GM23338 (cell line): Measurements from ENCODE around the gene DENND5A. TPM values are rescaled to one million over a fixed set of nuclear protein-coding genes. Genes with fewer than 3 reads are reported as not detected.

Source experiments
- ATAC-seq: fragments of 200-7000 bp; cut with Tn5 transposase; 3 replicates; pipeline ENCODE4 v1.9.1; 2020
- DNase-seq: peaks from one replicate; pipeline ENCODE4 v3.0.0-alpha.2; 2015; ENCODE audit warnings: low spot score
- H2AFZ ChIP-seq: fragments of 200-600 bp; sonication (generic); 2 replicates; pipeline ENCODE4 v1.8.0; 2016; ENCODE audit warnings: antibody characterized with exemption, mild to moderate bottlenecking, moderate library complexity
- H3F3A ChIP-seq: fragments of 200-600 bp; sonication (generic); replicated peaks from 2 replicates; pipeline ENCODE4 v1.8.0; 2017; ENCODE audit warnings: antibody characterized with exemption, mixed run types, low read depth
- H3K27ac ChIP-seq: fragments of 200-600 bp; sonication (generic); 2 replicates; pipeline ENCODE4 v1.6.1; 2016; ENCODE audit warnings: low read depth
- H3K27me3 ChIP-seq: fragments of 200-600 bp; sonication (generic); 2 replicates; pipeline ENCODE4 v1.8.0; 2016; ENCODE audit warnings: mild to moderate bottlenecking, mixed run types, moderate library complexity; ENCODE audit not compliant: insufficient read depth
- H3K36me3 ChIP-seq: fragments of 200-600 bp; sonication (generic); 2 replicates; pipeline ENCODE4 v1.8.0; 2016; ENCODE audit warnings: mild to moderate bottlenecking; ENCODE audit not compliant: insufficient read depth
- H3K4me1 ChIP-seq: fragments of 200-600 bp; sonication (generic); 2 replicates; pipeline ENCODE4 v1.8.0; 2016; ENCODE audit warnings: mild to moderate bottlenecking, moderate library complexity; ENCODE audit not compliant: insufficient read depth
- H3K4me2 ChIP-seq: fragments of 200-600 bp; sonication (generic); 2 replicates; pipeline ENCODE4 v1.7.1; 2017; ENCODE audit warnings: mixed run types
- H3K4me3 ChIP-seq: fragments of 200-600 bp; sonication (generic); 2 replicates; pipeline ENCODE4 v1.6.1; 2016; ENCODE audit warnings: mixed run types
- H3K79me2 ChIP-seq: fragments of 200-600 bp; sonication (generic); replicated peaks from 2 replicates; pipeline ENCODE4 v1.8.0; 2017; ENCODE audit warnings: mild to moderate bottlenecking; ENCODE audit not compliant: insufficient read depth
- H3K9me2 ChIP-seq: fragments of 200-600 bp; sonication (generic); 2 replicates; pipeline ENCODE4 v1.8.0; 2017; ENCODE audit not compliant: insufficient read depth
- H4K20me1 ChIP-seq: fragments of 200-600 bp; sonication (generic); replicated peaks from 2 replicates; pipeline ENCODE4 v1.8.0; 2017; ENCODE audit warnings: mild to moderate bottlenecking; ENCODE audit not compliant: insufficient read depth
- H3K27ac Mint-ChIP-seq: 2 replicates; pipeline ENCODE4 v1.8.0; 2020; ENCODE audit warnings: inconsistent platforms, mild to moderate bottlenecking, moderate library complexity, mixed read lengths
- H3K27me3 Mint-ChIP-seq: 3 replicates; pipeline ENCODE4 v1.8.0; 2022; ENCODE audit warnings: low read depth, mild to moderate bottlenecking, moderate library complexity, mixed read lengths, inconsistent platforms; ENCODE audit not compliant: insufficient read depth, poor library complexity
- H3K36me3 Mint-ChIP-seq: 3 replicates; pipeline ENCODE4 v1.8.0; 2021; ENCODE audit warnings: low read depth, mild to moderate bottlenecking, inconsistent platforms, moderate library complexity, mixed read lengths
- H3K4me1 Mint-ChIP-seq: 3 replicates; pipeline ENCODE4 v1.8.0; 2020; ENCODE audit warnings: mild to moderate bottlenecking, inconsistent platforms, mixed read lengths
- H3K4me3 Mint-ChIP-seq: 3 replicates; pipeline ENCODE4 v1.8.0; 2021; ENCODE audit warnings: moderate library complexity, mild to moderate bottlenecking, inconsistent platforms, mixed read lengths
- H3K9me3 Mint-ChIP-seq: 3 replicates; pipeline ENCODE4 v1.8.0; 2020; ENCODE audit warnings: moderate library complexity, mild to moderate bottlenecking, inconsistent platforms, mixed read lengths
- EZH2 ChIP-seq: fragments of 200-600 bp; sonication (generic); IDR thresholded peaks from one replicate; pipeline ENCODE4 v1.8.0; 2017; ENCODE audit warnings: antibody characterized with exemption, mild to moderate bottlenecking, low read depth; ENCODE audit not compliant: unreplicated experiment
- NANOG ChIP-seq: IDR thresholded peaks from 2 replicates; pipeline ENCODE4 v1.6.1; 2016; ENCODE audit warnings: antibody characterized with exemption, borderline replicate concordance
- ZNF114 ChIP-seq: fragments of 250-450 bp; sonication (Bioruptor Pico); IDR thresholded peaks from 2 replicates; pipeline ENCODE4 v1.5.0; 2020; ENCODE audit warnings: mild to moderate bottlenecking, moderate library complexity
- ZNF331 ChIP-seq: fragments of 250-450 bp; sonication (Bioruptor Pico); IDR thresholded peaks from 2 replicates; pipeline ENCODE4 v1.5.0; 2020; ENCODE audit warnings: low read depth, mild to moderate bottlenecking, moderate library complexity
- polyA plus RNA-seq: library from polyadenylated mRNA; unstranded; fragments of >200 nt; fragmentation: Nextera tagmentation; extraction: Ambion mirVana; gene quantifications from 2 replicates; pipeline ENCODE4 v1.2.1, GENCODE V29; 2016
- total RNA-seq: library from RNA; depleted of rRNA; stranded (reverse); fragments of >200 nt; shearing (Covaris generic); gene quantifications from 2 replicates; pipeline ENCODE4 v1.2.3, GENCODE V29; 2014
- TF ChIP-seq, protein P1 (sequence below): fragments of 250-450 bp; sonication (Bioruptor Pico); IDR thresholded peaks from 2 replicates; pipeline ENCODE4 v1.5.0; 2020; ENCODE audit warnings: mild to moderate bottlenecking, moderate library complexity
- TF ChIP-seq, protein P2 (sequence below): IDR thresholded peaks from one replicate; pipeline ENCODE4 v1.6.1; 2018; ENCODE audit warnings: antibody characterized with exemption; ENCODE audit not compliant: unreplicated experiment

DENND5A gene
- total and polyA plus RNA-seq, 2 experiments from 2014 or later: 28.1 to 56.3 TPM

DNA sequence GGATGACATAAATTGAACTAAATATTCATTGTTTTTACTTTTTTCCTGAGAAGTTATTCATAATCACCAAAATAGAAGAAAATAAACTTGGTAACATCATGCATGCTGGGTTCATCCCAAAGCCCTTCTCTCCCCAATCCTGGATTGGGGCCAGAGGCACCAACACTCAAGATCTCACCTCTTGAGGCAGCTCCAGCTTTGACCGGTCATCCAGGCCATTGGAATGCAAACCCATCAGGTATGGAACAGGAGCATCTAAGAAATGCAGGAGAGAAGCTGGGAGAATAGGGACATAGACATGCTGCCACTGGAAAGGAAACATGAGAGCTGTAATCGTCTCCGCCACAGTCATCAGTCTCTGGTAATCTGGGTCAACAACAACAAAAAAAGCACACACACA is 71.8 kb downstream of the DENND5A start (continued):
- TF ChIP-seq, protein P1, sequence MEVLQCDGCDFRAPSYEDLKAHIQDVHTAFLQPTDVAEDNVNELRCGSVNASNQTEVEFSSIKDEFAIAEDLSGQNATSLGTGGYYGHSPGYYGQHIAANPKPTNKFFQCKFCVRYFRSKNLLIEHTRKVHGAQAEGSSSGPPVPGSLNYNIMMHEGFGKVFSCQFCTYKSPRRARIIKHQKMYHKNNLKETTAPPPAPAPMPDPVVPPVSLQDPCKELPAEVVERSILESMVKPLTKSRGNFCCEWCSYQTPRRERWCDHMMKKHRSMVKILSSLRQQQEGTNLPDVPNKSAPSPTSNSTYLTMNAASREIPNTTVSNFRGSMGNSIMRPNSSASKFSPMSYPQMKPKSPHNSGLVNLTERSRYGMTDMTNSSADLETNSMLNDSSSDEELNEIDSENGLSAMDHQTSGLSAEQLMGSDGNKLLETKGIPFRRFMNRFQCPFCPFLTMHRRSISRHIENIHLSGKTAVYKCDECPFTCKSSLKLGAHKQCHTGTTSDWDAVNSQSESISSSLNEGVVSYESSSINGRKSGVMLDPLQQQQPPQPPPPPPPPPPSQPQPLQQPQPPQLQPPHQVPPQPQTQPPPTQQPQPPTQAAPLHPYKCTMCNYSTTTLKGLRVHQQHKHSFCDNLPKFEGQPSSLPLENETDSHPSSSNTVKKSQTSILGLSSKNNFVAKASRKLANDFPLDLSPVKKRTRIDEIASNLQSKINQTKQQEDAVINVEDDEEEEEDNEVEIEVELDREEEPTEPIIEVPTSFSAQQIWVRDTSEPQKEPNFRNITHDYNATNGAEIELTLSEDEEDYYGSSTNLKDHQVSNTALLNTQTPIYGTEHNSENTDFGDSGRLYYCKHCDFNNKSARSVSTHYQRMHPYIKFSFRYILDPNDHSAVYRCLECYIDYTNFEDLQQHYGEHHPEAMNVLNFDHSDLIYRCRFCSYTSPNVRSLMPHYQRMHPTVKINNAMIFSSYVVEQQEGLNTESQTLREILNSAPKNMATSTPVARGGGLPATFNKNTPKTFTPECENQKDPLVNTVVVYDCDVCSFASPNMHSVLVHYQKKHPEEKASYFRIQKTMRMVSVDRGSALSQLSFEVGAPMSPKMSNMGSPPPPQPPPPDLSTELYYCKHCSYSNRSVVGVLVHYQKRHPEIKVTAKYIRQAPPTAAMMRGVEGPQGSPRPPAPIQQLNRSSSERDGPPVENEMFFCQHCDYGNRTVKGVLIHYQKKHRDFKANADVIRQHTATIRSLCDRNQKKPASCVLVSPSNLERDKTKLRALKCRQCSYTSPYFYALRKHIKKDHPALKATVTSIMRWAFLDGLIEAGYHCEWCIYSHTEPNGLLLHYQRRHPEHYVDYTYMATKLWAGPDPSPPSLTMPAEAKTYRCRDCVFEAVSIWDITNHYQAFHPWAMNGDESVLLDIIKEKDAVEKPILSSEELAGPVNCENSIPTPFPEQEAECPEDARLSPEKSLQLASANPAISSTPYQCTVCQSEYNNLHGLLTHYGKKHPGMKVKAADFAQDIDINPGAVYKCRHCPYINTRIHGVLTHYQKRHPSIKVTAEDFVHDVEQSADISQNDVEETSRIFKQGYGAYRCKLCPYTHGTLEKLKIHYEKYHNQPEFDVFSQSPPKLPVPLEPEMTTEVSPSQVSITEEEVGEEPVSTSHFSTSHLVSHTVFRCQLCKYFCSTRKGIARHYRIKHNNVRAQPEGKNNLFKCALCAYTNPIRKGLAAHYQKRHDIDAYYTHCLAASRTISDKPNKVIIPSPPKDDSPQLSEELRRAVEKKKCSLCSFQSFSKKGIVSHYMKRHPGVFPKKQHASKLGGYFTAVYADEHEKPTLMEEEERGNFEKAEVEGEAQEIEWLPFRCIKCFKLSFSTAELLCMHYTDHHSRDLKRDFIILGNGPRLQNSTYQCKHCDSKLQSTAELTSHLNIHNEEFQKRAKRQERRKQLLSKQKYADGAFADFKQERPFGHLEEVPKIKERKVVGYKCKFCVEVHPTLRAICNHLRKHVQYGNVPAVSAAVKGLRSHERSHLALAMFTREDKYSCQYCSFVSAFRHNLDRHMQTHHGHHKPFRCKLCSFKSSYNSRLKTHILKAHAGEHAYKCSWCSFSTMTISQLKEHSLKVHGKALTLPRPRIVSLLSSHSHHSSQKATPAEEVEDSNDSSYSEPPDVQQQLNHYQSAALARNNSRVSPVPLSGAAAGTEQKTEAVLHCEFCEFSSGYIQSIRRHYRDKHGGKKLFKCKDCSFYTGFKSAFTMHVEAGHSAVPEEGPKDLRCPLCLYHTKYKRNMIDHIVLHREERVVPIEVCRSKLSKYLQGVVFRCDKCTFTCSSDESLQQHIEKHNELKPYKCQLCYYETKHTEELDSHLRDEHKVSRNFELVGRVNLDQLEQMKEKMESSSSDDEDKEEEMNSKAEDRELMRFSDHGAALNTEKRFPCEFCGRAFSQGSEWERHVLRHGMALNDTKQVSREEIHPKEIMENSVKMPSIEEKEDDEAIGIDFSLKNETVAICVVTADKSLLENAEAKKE (CRISPR knock-in tag): no peak
- TF ChIP-seq ZNF114 (CRISPR knock-in tag): no peak

DNA sequence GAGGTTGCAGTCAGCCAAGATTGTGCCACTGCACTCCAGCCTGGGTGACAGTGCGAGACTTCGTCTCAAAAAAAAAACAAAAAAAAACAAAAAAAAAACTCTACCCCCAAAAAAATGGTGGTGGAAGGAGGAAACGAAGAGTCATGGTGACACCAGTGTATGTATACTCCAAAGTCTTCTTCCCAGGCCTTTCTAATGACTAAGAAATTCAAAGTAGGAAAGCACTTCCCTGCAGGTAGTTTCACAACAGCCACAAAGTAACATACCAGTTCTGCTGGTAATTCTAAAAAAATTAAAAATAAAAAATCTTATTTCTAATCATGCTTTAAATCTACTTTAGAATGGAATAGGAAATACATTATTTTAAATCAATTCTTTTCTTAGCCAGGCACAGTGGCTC is 72.6 kb downstream of the DENND5A start:
- Histone ChIP-seq H3K36me3 (peaks cover 29% of the 10 kb centered on the region), H3F3A (no peaks in the 10 kb centered on the region), H3K9me2 (0 out of 2 replicates have a peak, but pooled peaks cover 8% of the 10 kb centered on the region), H3K4me2 (no peak overlapping the region), H2AFZ (no peak overlapping the region), H3K27ac (no peak overlapping the region), H4K20me1 (0 out of 2 replicates have a peak, but pooled peaks cover 6% of the 10 kb centered on the region), H3K79me2 (peaks cover 3% of the 10 kb centered on the region; the same call in 1 of the 2 replicates), H3K27me3 (no peaks in the 10 kb centered on the region), H3K4me1 (no peaks in the 10 kb centered on the region), H3K4me3 (no peak overlapping the region)
- H3K36me3 Mint-ChIP-seq: peaks cover 68% of the 10 kb centered on the region
- H3K9me3 Mint-ChIP-seq: peaks cover 36% of the 10 kb centered on the region
- no peak for ATAC-seq
- H3K4me3 Mint-ChIP-seq: no peak overlapping the region
- H3K4me1 Mint-ChIP-seq: no peaks in the 10 kb centered on the region
- no peak overlapping the region for H3K27ac Mint-ChIP-seq
- no peak for DNase-seq
- no peaks in the 10 kb centered on the region for H3K27me3 Mint-ChIP-seq
- no peak for TF ChIP-seq EZH2
- no peak for TF ChIP-seq NANOG
- no peak for TF ChIP-seq ZNF331 (CRISPR knock-in tag)
- TF ChIP-seq, protein P1 (CRISPR knock-in tag): no peak
- TF ChIP-seq, protein P2, sequence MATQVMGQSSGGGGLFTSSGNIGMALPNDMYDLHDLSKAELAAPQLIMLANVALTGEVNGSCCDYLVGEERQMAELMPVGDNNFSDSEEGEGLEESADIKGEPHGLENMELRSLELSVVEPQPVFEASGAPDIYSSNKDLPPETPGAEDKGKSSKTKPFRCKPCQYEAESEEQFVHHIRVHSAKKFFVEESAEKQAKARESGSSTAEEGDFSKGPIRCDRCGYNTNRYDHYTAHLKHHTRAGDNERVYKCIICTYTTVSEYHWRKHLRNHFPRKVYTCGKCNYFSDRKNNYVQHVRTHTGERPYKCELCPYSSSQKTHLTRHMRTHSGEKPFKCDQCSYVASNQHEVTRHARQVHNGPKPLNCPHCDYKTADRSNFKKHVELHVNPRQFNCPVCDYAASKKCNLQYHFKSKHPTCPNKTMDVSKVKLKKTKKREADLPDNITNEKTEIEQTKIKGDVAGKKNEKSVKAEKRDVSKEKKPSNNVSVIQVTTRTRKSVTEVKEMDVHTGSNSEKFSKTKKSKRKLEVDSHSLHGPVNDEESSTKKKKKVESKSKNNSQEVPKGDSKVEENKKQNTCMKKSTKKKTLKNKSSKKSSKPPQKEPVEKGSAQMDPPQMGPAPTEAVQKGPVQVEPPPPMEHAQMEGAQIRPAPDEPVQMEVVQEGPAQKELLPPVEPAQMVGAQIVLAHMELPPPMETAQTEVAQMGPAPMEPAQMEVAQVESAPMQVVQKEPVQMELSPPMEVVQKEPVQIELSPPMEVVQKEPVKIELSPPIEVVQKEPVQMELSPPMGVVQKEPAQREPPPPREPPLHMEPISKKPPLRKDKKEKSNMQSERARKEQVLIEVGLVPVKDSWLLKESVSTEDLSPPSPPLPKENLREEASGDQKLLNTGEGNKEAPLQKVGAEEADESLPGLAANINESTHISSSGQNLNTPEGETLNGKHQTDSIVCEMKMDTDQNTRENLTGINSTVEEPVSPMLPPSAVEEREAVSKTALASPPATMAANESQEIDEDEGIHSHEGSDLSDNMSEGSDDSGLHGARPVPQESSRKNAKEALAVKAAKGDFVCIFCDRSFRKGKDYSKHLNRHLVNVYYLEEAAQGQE: no peak
- TF ChIP-seq ZNF114 (CRISPR knock-in tag): no peak
